A549 (cell line): ENCODE measurements around the gene FAM163B. TPM values are rescaled to one million over a fixed set of nuclear protein-coding genes. Genes with fewer than 3 reads are reported as not detected.

Source experiments
- ATAC-seq, 2 experiments: fragments of 200-7000 bp in 1 of 2; fragments of >200 bp in 1 of 2; cut with Nextera tagmentation in 1 of 2; cut with Tn5 transposase in 1 of 2; 3 replicates each; pipeline versions ENCODE4 v1.8.0 to v1.9.1; 2018 to 2020; ENCODE audit warnings: mild to moderate bottlenecking in 1 of 2, moderate library complexity in 1 of 2
- CTCF ChIA-PET: fragments of 300-600 bp; sonication (Branson Sonifier 250); formaldehyde crosslinking; extraction: SDS; loops from one replicate; lab custom pipeline; 2021; ENCODE audit warnings: antibody characterized with exemption, inconsistent platforms; lab: Yijun Ruan, JAX
- POLR2A ChIA-PET: fragments of 350-600 bp; formaldehyde crosslinking; extraction: SDS; loops from one replicate; lab custom pipeline; 2021; ENCODE audit warnings: antibody characterized with exemption, inconsistent platforms; lab: Yijun Ruan, JAX
- DNase-seq, 2 experiments: peaks; one replicate each; pipeline versions ENCODE4 v3.0.0 to v3.0.0-alpha.2; 2011 to 2016; ENCODE audit warnings: low read depth in 1 of 2, low spot score in 1 of 2
- FAIRE-seq: peaks from 2 replicates; lab custom pipeline; 2011; peaks lifted over from hg19 to GRCh38; lab: Jason Lieb, UNC
- H3K27ac ChIP-seq, 2 experiments: fragments of >200 bp; sonication (Bioruptor Twin); formaldehyde crosslinking; 3 replicates each; pipeline ENCODE4 v1.5.1; 2016 to 2017
- H3K4me1 ChIP-seq: fragments of >200 bp; sonication (Bioruptor Twin); formaldehyde crosslinking; 3 replicates; pipeline ENCODE4 v1.6.1; 2016
- H3K4me2 ChIP-seq: fragments of >200 bp; sonication (Bioruptor Twin); formaldehyde crosslinking; 3 replicates; pipeline ENCODE4 v1.6.1; 2016
- H3K4me3 ChIP-seq: fragments of >200 bp; sonication (Bioruptor Twin); formaldehyde crosslinking; 3 replicates; pipeline ENCODE4 v1.5.1; 2016
- H3K9me3 ChIP-seq: fragments of >200 bp; sonication (Bioruptor Twin); formaldehyde crosslinking; 3 replicates; pipeline ENCODE4 v1.6.1; 2016
- BHLHE40 ChIP-seq: IDR thresholded peaks from 2 replicates; pipeline ENCODE4 v1.6.1; 2012; ENCODE audit warnings: low read depth, low read length, inconsistent platforms
- CBX8 ChIP-seq: fragments of 200-600 bp; sonication (generic); IDR thresholded peaks from 2 replicates; pipeline ENCODE4 v1.6.1; 2016
- CHD2 ChIP-seq: fragments of 150-350 bp; IDR thresholded peaks from 2 replicates; pipeline ENCODE4 v1.6.1; 2014; ENCODE audit warnings: low read length; ENCODE audit not compliant: partially characterized antibody
- EHF ChIP-seq: fragments of 250-450 bp; sonication (Bioruptor Pico); IDR thresholded peaks from 2 replicates; pipeline ENCODE4 v1.5.0; 2020; ENCODE audit warnings: mild to moderate bottlenecking
- EHMT2 ChIP-seq: fragments of 200-600 bp; sonication (generic); IDR thresholded peaks from 2 replicates; pipeline ENCODE4 v1.6.1; 2016; ENCODE audit warnings: antibody characterized with exemption, low read depth, mild to moderate bottlenecking, moderate library complexity
- ESRRA ChIP-seq: fragments of 150-350 bp; IDR thresholded peaks from 2 replicates; pipeline ENCODE4 v1.6.1; 2014; ENCODE audit warnings: mild to moderate bottlenecking, low read length, borderline replicate concordance
- FOSL2 ChIP-seq, 2 experiments: fragments of 450-650 bp in 1 of 2; fragments of >200 bp in 1 of 2; sonication (Bioruptor Twin) in 1 of 2; formaldehyde crosslinking; IDR thresholded peaks; 2 replicates each; pipeline versions ENCODE4 v1.5.0 to v1.6.1; 2016 to 2020; ENCODE audit warnings: mild to moderate bottlenecking in 1 of 2, moderate library complexity in 1 of 2
- FOXS1 ChIP-seq: fragments of 250-450 bp; sonication (Bioruptor Pico); IDR thresholded peaks from 2 replicates; pipeline ENCODE4 v1.5.0; 2020; ENCODE audit warnings: mild to moderate bottlenecking, moderate library complexity
- HEYL ChIP-seq: fragments of 250-450 bp; sonication (Bioruptor Pico); IDR thresholded peaks from 2 replicates; pipeline ENCODE4 v1.8.0; 2021; ENCODE audit warnings: mild to moderate bottlenecking, moderate library complexity
- HOXB13 ChIP-seq: fragments of 250-450 bp; sonication (Bioruptor Pico); IDR thresholded peaks from 2 replicates; pipeline ENCODE4 v1.5.0; 2020; ENCODE audit warnings: low read depth, mild to moderate bottlenecking, moderate library complexity
- JUN ChIP-seq, 2 experiments: fragments of >200 bp; sonication (Bioruptor Twin); formaldehyde crosslinking; IDR thresholded peaks; 2 replicates in 1 of 2; 3 replicates in 1 of 2; pipeline ENCODE4 v1.6.1; 2016 to 2017
- JUNB ChIP-seq: fragments of >200 bp; sonication (Bioruptor Twin); formaldehyde crosslinking; IDR thresholded peaks from 2 replicates; pipeline ENCODE4 v1.6.1; 2016
- MAFK ChIP-seq: fragments of 450-650 bp; IDR thresholded peaks from 2 replicates; pipeline ENCODE4 v1.6.1; 2014; ENCODE audit not compliant: partially characterized antibody
- MAZ ChIP-seq: fragments of 150-350 bp; IDR thresholded peaks from 2 replicates; pipeline ENCODE4 v1.6.1; 2014; ENCODE audit warnings: antibody characterized with exemption, low read depth, low read length, borderline replicate concordance
- MYC ChIP-seq: IDR thresholded peaks from 2 replicates; pipeline ENCODE4 v1.6.1; 2012; ENCODE audit warnings: mild to moderate bottlenecking, inconsistent platforms, low read length, improper control_type of control experiment, borderline replicate concordance
- NPAS2 ChIP-seq: fragments of 250-450 bp; sonication (Bioruptor Pico); IDR thresholded peaks from 2 replicates; pipeline ENCODE4 v1.8.0; 2022; ENCODE audit warnings: mild to moderate bottlenecking, moderate library complexity, borderline replicate concordance
- NR3C1 ChIP-seq: fragments of >200 bp; sonication (Bioruptor Twin); formaldehyde crosslinking; IDR thresholded peaks from 3 replicates; pipeline ENCODE4 v1.6.1; 2017
- POLR2A ChIP-seq: IDR thresholded peaks from 2 replicates; pipeline ENCODE4 v1.6.1; 2012; ENCODE audit warnings: mild to moderate bottlenecking, low read length
- POLR2AphosphoS2 ChIP-seq: conservative IDR thresholded peaks from 2 replicates; pipeline ENCODE4 v1.6.1; 2012; ENCODE audit warnings: low read length, improper control_type of control experiment, inconsistent platforms
- RAD21 ChIP-seq, 2 experiments: fragments of >200 bp in 1 of 2; sonication (Bioruptor Twin) in 1 of 2; formaldehyde crosslinking in 1 of 2; IDR thresholded peaks in 1 of 2; conservative IDR thresholded peaks in 1 of 2; 2 replicates in 1 of 2; 3 replicates in 1 of 2; pipeline ENCODE4 v1.6.1; 2012 to 2018; ENCODE audit warnings: inconsistent platforms in 1 of 2
- RARB ChIP-seq: fragments of 250-450 bp; sonication (Bioruptor Pico); IDR thresholded peaks from 2 replicates; pipeline ENCODE4 v1.8.0; 2021; ENCODE audit warnings: mild to moderate bottlenecking, moderate library complexity
- RCOR1 ChIP-seq: fragments of 150-350 bp; IDR thresholded peaks from 2 replicates; pipeline ENCODE4 v1.6.1; 2014; ENCODE audit warnings: antibody characterized with exemption, low read length, low read depth
- SMC3 ChIP-seq: fragments of >200 bp; sonication (Bioruptor Twin); formaldehyde crosslinking; IDR thresholded peaks from 3 replicates; pipeline ENCODE4 v1.6.1; 2018; ENCODE audit warnings: inconsistent platforms
- SREBF2 ChIP-seq: fragments of 450-650 bp; IDR thresholded peaks from 2 replicates; pipeline ENCODE4 v1.6.1; 2014; ENCODE audit warnings: mild to moderate bottlenecking, moderate library complexity
- TFCP2L1 ChIP-seq: fragments of 250-450 bp; sonication (Bioruptor Pico); IDR thresholded peaks from 2 replicates; pipeline ENCODE4 v1.5.0; 2021; ENCODE audit warnings: mild to moderate bottlenecking
- WGBS: methylation state at CpG from one replicate; pipeline ENCODE4 v1.1.6; 2017; ENCODE audit errors: missing lambda C conversion rate; 5-methylcytosine and 5-hydroxymethylcytosine counted together
- polyA plus RNA-seq, 4 experiments: library from polyadenylated mRNA; depleted of rRNA in 3 of 4; stranded (reverse); fragments of >200 nt; fragmentation: RNase III in 1 of 4; extraction: RNeasy Plus Mini Kit Qiagen cat#74134 plus additional on column Dnase treatment in 1 of 4; gene quantifications; 2 replicates in 3 of 4; 3 replicates in 1 of 4; pipeline ENCODE4 v1.2.3, GENCODE V29; 2011 to 2017
- TF ChIP-seq, protein P1 (sequence below): IDR thresholded peaks from 2 replicates; pipeline ENCODE4 v1.6.1; 2012
- TF ChIP-seq, protein P2 (sequence below): fragments of 450-650 bp; IDR thresholded peaks from 2 replicates; pipeline ENCODE4 v1.6.1; 2014; ENCODE audit warnings: antibody characterized with exemption
- TF ChIP-seq, protein P3 (sequence below): IDR thresholded peaks from 2 replicates; pipeline ENCODE4 v1.6.1; 2012
- TF ChIP-seq, protein P4 (sequence below): IDR thresholded peaks from 2 replicates; pipeline ENCODE4 v1.6.1; 2012; ENCODE audit warnings: low read depth, borderline replicate concordance
- TF ChIP-seq, protein P5 (sequence below): fragments of >200 bp; sonication (Bioruptor Twin); formaldehyde crosslinking; IDR thresholded peaks from 3 replicates; pipeline ENCODE4 v1.5.1; 2016
- TF ChIP-seq, protein P6 (sequence below): fragments of 250-450 bp; sonication (Bioruptor Pico); IDR thresholded peaks from 2 replicates; pipeline ENCODE4 v1.5.0; 2021; ENCODE audit warnings: mild to moderate bottlenecking, moderate library complexity, borderline replicate concordance

The FAM163B gene
- polyA plus RNA-seq, 2 of the 4 experiments (the other 2 are of a cell fraction): not detected

DNA sequence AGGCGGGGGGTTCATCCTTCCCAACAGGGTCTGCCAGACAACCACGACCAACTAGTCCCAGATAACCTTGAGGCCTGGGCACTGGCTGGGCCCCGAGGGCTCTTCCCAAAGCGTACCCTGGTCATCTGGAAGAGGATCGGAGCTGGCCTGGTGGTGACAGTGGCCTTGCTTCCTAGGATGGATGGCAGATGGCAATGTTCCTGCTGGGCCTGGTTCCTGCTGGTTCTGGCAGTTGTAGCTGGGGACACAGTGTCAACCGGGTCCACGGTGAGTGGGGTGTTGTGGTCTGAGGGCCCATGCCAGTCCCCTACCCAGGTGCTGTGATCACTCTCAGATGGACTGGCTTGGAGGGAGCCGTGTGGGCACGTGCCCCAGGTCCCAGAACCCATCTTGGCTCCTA is 72.7 kb downstream of the FAM163B start:
- WGBS: 100% methylated on average over 1 of the region's 9 CpGs
- H3K27ac ChIP-seq: no peak overlapping the region
- FAIRE-seq: no peak
- ChIA-PET CTCF (interaction anchor here (1.3 to 1.4 kb wide), 2 partner anchors 134 to 191 kb away, joined by 3 to 4 read pairs; no protein-coding TSS in a partner anchor), POLR2A (no interaction called here)
- DNase-seq: no peak
- H3K4me1 ChIP-seq: no peaks in the 10 kb centered on the region
- TF ChIP-seq, protein P1, sequence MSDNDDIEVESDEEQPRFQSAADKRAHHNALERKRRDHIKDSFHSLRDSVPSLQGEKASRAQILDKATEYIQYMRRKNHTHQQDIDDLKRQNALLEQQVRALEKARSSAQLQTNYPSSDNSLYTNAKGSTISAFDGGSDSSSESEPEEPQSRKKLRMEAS: no peak
- TF ChIP-seq MAFK (no peak), ESRRA (no peak), TFCP2L1 (no peak), JUNB (no peak), JUN (IDR thresholded peaks at IDR 0.05) (no peak), POLR2A (no peak), FOXS1 (CRISPR knock-in tag) (no peak), CHD2 (no peak), FOSL2 (IDR thresholded peaks at IDR 0.05) (no peak), FOSL2 (CRISPR knock-in tag; IDR thresholded peaks at IDR 0.05) (no peak), EHF (no peak), RCOR1 (no peak), SREBF2 (no peak), EHMT2 (no peak), MAZ (no peak), SMC3 (no peak), RARB (CRISPR knock-in tag) (no peak)
- TF ChIP-seq, protein P2, sequence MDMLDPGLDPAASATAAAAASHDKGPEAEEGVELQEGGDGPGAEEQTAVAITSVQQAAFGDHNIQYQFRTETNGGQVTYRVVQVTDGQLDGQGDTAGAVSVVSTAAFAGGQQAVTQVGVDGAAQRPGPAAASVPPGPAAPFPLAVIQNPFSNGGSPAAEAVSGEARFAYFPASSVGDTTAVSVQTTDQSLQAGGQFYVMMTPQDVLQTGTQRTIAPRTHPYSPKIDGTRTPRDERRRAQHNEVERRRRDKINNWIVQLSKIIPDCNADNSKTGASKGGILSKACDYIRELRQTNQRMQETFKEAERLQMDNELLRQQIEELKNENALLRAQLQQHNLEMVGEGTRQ: no peak
- TF ChIP-seq, protein P3, sequence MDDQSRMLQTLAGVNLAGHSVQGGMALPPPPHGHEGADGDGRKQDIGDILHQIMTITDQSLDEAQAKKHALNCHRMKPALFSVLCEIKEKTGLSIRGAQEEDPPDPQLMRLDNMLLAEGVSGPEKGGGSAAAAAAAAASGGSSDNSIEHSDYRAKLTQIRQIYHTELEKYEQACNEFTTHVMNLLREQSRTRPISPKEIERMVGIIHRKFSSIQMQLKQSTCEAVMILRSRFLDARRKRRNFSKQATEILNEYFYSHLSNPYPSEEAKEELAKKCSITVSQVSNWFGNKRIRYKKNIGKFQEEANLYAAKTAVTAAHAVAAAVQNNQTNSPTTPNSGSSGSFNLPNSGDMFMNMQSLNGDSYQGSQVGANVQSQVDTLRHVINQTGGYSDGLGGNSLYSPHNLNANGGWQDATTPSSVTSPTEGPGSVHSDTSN: no peak
- TF ChIP-seq, protein P4, sequence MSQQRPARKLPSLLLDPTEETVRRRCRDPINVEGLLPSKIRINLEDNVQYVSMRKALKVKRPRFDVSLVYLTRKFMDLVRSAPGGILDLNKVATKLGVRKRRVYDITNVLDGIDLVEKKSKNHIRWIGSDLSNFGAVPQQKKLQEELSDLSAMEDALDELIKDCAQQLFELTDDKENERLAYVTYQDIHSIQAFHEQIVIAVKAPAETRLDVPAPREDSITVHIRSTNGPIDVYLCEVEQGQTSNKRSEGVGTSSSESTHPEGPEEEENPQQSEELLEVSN: no peak
- TF ChIP-seq, all 56 proteins: peak for 0
- ATAC-seq: no peak
- Histone ChIP-seq H3K4me2 (no peak overlapping the region), H3K4me3 (no peak overlapping the region), H3K9me3 (no peaks in the 10 kb centered on the region)

DNA sequence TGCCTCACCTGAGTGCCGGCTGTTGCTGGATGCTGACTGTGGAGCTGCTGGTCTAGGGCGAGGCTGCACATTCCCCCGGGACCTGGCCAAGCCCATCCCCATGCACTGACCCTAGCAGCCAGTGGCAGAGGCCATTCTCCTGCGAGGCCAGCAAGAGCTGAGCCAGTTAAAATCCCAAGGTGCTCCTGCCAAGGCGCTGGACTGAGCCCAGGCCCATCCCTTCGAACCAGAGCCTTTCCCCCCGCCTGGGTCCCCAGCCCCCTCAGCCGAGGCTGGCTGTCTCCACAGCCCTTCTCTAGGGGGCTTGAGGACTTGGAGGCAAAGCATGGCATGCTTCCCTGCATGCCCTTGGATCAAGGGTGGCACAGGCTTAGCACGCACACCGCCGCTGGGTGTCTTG is 73.1 kb downstream of the FAM163B start:
- ChIA-PET POLR2A (no interaction called here), CTCF (interaction anchor here (1.3 to 1.4 kb wide), 2 partner anchors 135 to 191 kb away, joined by 3 to 4 read pairs; no protein-coding TSS in a partner anchor)
- WGBS: 78% methylated on average over 9 of the region's 11 CpGs
- FAIRE-seq (no peak), ATAC-seq (no peak), DNase-seq (no peak)
- no peaks in the 10 kb centered on the region for H3K9me3 ChIP-seq
- no peak overlapping the region for H3K27ac ChIP-seq
- H3K4me2 ChIP-seq: no peak overlapping the region
- H3K4me1 ChIP-seq: no peaks in the 10 kb centered on the region
- no peak overlapping the region for H3K4me3 ChIP-seq
- no peak for TF ChIP-seq POLR2AphosphoS2
- TF ChIP-seq, protein P5, sequence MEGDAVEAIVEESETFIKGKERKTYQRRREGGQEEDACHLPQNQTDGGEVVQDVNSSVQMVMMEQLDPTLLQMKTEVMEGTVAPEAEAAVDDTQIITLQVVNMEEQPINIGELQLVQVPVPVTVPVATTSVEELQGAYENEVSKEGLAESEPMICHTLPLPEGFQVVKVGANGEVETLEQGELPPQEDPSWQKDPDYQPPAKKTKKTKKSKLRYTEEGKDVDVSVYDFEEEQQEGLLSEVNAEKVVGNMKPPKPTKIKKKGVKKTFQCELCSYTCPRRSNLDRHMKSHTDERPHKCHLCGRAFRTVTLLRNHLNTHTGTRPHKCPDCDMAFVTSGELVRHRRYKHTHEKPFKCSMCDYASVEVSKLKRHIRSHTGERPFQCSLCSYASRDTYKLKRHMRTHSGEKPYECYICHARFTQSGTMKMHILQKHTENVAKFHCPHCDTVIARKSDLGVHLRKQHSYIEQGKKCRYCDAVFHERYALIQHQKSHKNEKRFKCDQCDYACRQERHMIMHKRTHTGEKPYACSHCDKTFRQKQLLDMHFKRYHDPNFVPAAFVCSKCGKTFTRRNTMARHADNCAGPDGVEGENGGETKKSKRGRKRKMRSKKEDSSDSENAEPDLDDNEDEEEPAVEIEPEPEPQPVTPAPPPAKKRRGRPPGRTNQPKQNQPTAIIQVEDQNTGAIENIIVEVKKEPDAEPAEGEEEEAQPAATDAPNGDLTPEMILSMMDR: no peak
- no peak for TF ChIP-seq NPAS2
- no peak for TF ChIP-seq HOXB13
- TF ChIP-seq CBX8: no peak
- TF ChIP-seq MAFK: no peak
- no peak for TF ChIP-seq SREBF2
- TF ChIP-seq EHF: no peak
- TF ChIP-seq BHLHE40: no peak
- TF ChIP-seq RAD21 (conservative IDR thresholded peaks at IDR 0.05 in 1 of 2, IDR thresholded peaks at IDR 0.05 in 1 of 2): no peak
- TF ChIP-seq, protein P2: no peak
- TF ChIP-seq MYC: no peak
- TF ChIP-seq, protein P6, sequence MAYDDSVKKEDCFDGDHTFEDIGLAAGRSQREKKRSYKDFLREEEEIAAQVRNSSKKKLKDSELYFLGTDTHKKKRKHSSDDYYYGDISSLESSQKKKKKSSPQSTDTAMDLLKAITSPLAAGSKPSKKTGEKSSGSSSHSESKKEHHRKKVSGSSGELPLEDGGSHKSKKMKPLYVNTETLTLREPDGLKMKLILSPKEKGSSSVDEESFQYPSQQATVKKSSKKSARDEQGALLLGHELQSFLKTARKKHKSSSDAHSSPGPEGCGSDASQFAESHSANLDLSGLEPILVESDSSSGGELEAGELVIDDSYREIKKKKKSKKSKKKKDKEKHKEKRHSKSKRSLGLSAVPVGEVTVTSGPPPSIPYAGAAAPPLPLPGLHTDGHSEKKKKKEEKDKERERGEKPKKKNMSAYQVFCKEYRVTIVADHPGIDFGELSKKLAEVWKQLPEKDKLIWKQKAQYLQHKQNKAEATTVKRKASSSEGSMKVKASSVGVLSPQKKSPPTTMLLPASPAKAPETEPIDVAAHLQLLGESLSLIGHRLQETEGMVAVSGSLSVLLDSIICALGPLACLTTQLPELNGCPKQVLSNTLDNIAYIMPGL (CRISPR knock-in tag): no peak
- no peak for TF ChIP-seq HEYL (CRISPR knock-in tag)
- no peak for TF ChIP-seq NR3C1
